Right lobe of liver (tissue), 6 donors: ENCODE data around the gene CADM2. TPM values are rescaled to one million over a fixed set of nuclear protein-coding genes. Genes with fewer than 3 reads are reported as not detected.

ENCODE experiments used
- ATAC-seq, 4 donors: fragments of 200-7000 bp; cut with Tn5 transposase; one replicate each; pipeline ENCODE4 v1.9.1; 2020; ENCODE audit warnings: mild to moderate bottlenecking in 4 of 4, moderate library complexity in 4 of 4
- DNase-seq, 3 donors: peaks; one replicate each; pipeline ENCODE4 v3.0.0-alpha.2; 2020
- H3K27ac ChIP-seq, 3 donors: fragments of 200-600 bp; one replicate each; pipeline ENCODE4 v1.8.0; 2022
- H3K27me3 ChIP-seq, 2 donors: fragments of 200-600 bp; one replicate each; pipeline ENCODE4 v1.8.0; 2022
- H3K36me3 ChIP-seq, 4 donors: fragments of 200-600 bp; sonication (generic) in 1 of 4; one replicate each; pipeline versions ENCODE4 v1.5.1 to v1.8.0; 2017 to 2022; ENCODE audit warnings: control low read depth in 1 of 4
- H3K4me1 ChIP-seq, 4 donors: fragments of 200-600 bp; sonication (generic) in 1 of 4; one replicate each; pipeline versions ENCODE4 v1.5.1 to v1.8.0; 2017 to 2022; ENCODE audit warnings: control low read depth in 1 of 4
- H3K4me3 ChIP-seq, 3 donors: fragments of 200-600 bp; one replicate each; pipeline ENCODE4 v1.8.0; 2022
- H3K9me3 ChIP-seq, 4 donors: fragments of 200-600 bp; sonication (generic) in 1 of 4; one replicate each; pipeline versions ENCODE4 v1.5.1 to v1.8.0; 2017 to 2022; ENCODE audit warnings: control low read depth in 1 of 4
- POLR2A ChIP-seq: fragments of 450-650 bp; IDR thresholded peaks from one replicate; pipeline ENCODE4 v1.6.1; 2017; ENCODE audit warnings: antibody characterized with exemption, mild to moderate bottlenecking
- WGBS: methylation state at CpG from one replicate; pipeline ENCODE4 v1.1.6; 2018; ENCODE audit warnings: low coverage, low lambda C conversion rate; ENCODE audit not compliant: insufficient coverage; ENCODE audit errors: missing lambda C conversion rate; 5-methylcytosine and 5-hydroxymethylcytosine counted together
- intact Hi-C, 2 donors: fragments of 100-400 bp; cut with DNase I; formaldehyde crosslinking; loops; one replicate each; pipeline versions ENCODE4 v1.11.2 to v1.14.1; 2022
- total RNA-seq, 6 experiments: library from RNA; depleted of rRNA in 2 of 6; stranded (reverse); fragments of >200 nt in 2 of 6; fragmentation: NEBNext Ultra II Directional in 3 of 6; extraction: Animal tissue kit (Norgen Biotek cat#: 25700) in 3 of 6; gene quantifications; one replicate each; pipeline versions ENCODE4 v1.1.0 to v1.2.4, GENCODE V29; 2016 to 2023
- TF ChIP-seq, protein P1 (sequence below), 4 donors: fragments of 200-600 bp in 3 of 4; fragments of 450-650 bp in 1 of 4; IDR thresholded peaks; one replicate each; pipeline versions ENCODE4 v1.5.1 to v1.8.0; 2016 to 2022; ENCODE audit warnings: antibody characterized with exemption in 4 of 4, mild to moderate bottlenecking in 2 of 4
- donor health status: DM: no; HTN: yes; CAD: no.
- donor health status: DM: no; HTN: no; CAD: no.
- donor health status: DM: no; HTN: no; CAD: no.
- donor health status: DM: no; HTN: yes; CAD: no.
- donor health status: DM: no; HTN: yes; CAD: no.

CADM2 gene
- total RNA-seq, 6 experiments from 2014 or later, result under 0.01 to 1.7 (median 0.15) TPM

DNA sequence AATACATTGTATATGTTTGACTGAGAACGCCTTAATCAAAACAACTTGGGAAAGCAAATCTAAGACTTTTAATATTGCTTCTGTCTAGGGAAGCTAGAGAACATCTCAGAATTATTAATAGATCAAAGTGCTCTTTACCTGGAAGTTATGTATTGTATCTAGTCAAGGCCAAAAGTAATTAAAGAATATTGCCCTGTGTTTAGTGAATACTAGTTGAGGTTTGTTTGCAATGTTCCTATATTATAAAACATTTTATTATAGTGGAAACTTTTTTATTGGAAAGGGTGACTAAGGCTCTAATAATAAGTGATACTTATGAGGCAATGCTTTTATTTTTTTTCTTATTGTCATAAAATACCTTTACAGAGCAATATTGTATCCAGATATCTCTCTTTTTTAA is 118.2 kb downstream of the CADM2 start:
- WGBS, result 100% methylated on average over 1 of the region's 1 CpG
- TF ChIP-seq, protein P1, sequence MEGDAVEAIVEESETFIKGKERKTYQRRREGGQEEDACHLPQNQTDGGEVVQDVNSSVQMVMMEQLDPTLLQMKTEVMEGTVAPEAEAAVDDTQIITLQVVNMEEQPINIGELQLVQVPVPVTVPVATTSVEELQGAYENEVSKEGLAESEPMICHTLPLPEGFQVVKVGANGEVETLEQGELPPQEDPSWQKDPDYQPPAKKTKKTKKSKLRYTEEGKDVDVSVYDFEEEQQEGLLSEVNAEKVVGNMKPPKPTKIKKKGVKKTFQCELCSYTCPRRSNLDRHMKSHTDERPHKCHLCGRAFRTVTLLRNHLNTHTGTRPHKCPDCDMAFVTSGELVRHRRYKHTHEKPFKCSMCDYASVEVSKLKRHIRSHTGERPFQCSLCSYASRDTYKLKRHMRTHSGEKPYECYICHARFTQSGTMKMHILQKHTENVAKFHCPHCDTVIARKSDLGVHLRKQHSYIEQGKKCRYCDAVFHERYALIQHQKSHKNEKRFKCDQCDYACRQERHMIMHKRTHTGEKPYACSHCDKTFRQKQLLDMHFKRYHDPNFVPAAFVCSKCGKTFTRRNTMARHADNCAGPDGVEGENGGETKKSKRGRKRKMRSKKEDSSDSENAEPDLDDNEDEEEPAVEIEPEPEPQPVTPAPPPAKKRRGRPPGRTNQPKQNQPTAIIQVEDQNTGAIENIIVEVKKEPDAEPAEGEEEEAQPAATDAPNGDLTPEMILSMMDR (IDR thresholded peaks at IDR 0.05), result no peak
- no peak for TF ChIP-seq POLR2A
- Histone ChIP-seq H3K27ac (no peak overlapping the region), H3K27me3 (no peaks in the 10 kb centered on the region), H3K4me1 (no peaks in the 10 kb centered on the region), H3K36me3 (no peaks in the 10 kb centered on the region), H3K4me3 (no peak overlapping the region), H3K9me3 (no peaks in the 10 kb centered on the region)
- no peak for ATAC-seq
- intact Hi-C loops, result no loop called here
- no peak for DNase-seq

DNA sequence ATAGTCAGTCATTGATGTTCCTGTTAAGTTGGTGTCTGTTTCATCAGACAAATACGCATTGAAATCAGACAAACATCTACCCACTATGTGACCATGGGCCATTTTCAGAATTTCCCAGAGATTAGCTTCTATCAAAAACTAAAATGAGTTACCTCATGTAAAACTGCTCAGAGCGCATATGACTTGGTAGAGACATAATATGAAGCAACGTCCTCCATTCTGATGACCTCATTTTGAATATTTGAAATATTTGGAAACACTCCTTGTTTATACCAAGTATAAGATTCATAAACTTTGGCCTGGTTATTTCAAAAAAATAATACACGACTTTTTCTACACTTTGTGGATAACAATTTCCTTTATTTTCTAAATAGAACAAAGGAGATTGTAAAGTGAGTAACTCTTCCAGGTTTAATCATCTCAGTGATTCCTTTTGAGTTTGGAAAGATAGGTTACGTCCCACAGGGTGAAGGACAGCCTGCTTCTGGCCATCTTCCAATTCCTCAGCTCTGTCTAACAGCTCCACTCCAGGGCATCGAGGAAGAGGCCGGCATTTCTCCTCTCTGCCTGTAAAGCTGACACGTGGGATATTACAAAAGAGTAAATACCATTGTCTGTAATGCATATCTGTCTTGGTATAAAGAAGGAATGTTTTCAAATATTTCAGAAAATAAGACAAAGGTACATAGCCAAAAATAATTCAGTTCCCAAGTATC is 122.6 kb downstream of the CADM2 start:
- ATAC-seq (no peak), DNase-seq (no peak)
- H3K27ac ChIP-seq, result no peak overlapping the region
- no peaks in the 10 kb centered on the region for H3K4me1 ChIP-seq
- no peaks in the 10 kb centered on the region for H3K27me3 ChIP-seq
- no peak overlapping the region for H3K4me3 ChIP-seq
- H3K9me3 ChIP-seq, result no peaks in the 10 kb centered on the region
- intact Hi-C loops, result no loop called here
- WGBS, result 41% methylated on average over 8 of the region's 8 CpGs
- H3K36me3 ChIP-seq, result no peaks in the 10 kb centered on the region
- TF ChIP-seq, protein P1 (IDR thresholded peaks at IDR 0.05), result no peak
- no peak for TF ChIP-seq POLR2A

DNA sequence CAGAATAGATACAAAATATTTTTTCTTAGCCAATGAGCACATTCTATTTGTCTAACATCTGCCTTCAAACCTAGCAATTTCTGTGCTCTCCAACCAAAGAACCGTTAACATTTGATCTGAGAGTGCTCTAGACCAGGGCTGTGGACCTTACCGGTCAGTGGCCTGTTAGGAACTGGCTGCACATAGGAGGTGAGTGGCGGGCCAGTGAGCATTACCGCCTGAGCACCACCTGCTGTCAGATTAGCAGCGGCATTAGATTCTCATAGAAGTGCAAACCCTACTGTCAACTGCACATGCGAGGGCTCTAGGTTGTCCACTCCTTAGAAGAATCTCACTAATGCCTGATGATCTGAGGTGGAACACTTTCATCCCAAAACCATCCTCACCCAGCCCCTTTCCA is 131.7 kb downstream of the CADM2 start:
- intact Hi-C loops, result no loop called here
- 63% methylated on average over 4 of the region's 6 CpGs for WGBS

DNA sequence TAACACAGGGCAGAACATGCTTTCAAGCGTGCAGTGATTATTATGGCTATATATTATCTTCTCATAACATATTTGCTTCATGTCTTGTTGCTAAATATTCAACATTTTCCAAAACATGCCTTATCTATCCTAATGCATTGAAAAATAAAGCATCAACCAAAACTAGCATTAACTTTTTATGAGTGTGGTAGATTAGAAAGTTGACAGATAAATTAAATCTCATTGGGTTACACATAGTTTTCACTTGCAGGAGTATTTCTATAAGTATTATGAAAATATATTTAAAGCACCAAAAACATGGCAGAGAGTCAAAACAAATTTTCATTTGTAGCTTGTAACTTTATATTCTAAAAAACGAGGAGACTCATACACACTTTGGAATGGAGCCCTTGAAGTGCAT is 141.5 kb downstream of the CADM2 start:
- 26% methylated on average over 2 of the region's 2 CpGs for WGBS
- Histone ChIP-seq H3K9me3 (no peaks in the 10 kb centered on the region), H3K4me1 (no peaks in the 10 kb centered on the region), H3K4me3 (no peak overlapping the region), H3K27ac (no peak overlapping the region), H3K27me3 (no peaks in the 10 kb centered on the region), H3K36me3 (no peaks in the 10 kb centered on the region)
- TF ChIP-seq, protein P1 (IDR thresholded peaks at IDR 0.05), result no peak
- no peak for TF ChIP-seq POLR2A
- DNase-seq (no peak), ATAC-seq (no peak)
- intact Hi-C loops, result no loop called here

More for the DNA sequence above, 131.7 kb downstream of the CADM2 start:
- peak in 3 of 4 donors; percentile 35 to 54 (median 40) for ATAC-seq
- Histone ChIP-seq H3K9me3 (no peaks in the 10 kb centered on the region), H3K4me1 (no peaks in the 10 kb centered on the region), H3K27me3 (no peaks in the 10 kb centered on the region), H3K27ac (no peak overlapping the region), H3K4me3 (no peak overlapping the region), H3K36me3 (no peaks in the 10 kb centered on the region)
- peak in 1 of 3 donors; percentile 17 for DNase-seq
- no peak for TF ChIP-seq POLR2A
- TF ChIP-seq, protein P1 (IDR thresholded peaks at IDR 0.05), result no peak
